Measurements from ENCODE around the gene CXCL17.
"Not testable (repeated sequence)": the region's sequence is repeated elsewhere in the genome, so short reads cannot be mapped to it uniquely, and the experiment has no call there.

Gene CXCL17

GRCh38 chr19:42442833-42443232 lies at the start of gene CXCL17:
CXCL17 (minus strand) TSS chr19:42442946; CDS start chr19:42442832, 114 bp downstream.
- DNase-seq (ENCODE audit: low read depth), result no peak

DNA sequence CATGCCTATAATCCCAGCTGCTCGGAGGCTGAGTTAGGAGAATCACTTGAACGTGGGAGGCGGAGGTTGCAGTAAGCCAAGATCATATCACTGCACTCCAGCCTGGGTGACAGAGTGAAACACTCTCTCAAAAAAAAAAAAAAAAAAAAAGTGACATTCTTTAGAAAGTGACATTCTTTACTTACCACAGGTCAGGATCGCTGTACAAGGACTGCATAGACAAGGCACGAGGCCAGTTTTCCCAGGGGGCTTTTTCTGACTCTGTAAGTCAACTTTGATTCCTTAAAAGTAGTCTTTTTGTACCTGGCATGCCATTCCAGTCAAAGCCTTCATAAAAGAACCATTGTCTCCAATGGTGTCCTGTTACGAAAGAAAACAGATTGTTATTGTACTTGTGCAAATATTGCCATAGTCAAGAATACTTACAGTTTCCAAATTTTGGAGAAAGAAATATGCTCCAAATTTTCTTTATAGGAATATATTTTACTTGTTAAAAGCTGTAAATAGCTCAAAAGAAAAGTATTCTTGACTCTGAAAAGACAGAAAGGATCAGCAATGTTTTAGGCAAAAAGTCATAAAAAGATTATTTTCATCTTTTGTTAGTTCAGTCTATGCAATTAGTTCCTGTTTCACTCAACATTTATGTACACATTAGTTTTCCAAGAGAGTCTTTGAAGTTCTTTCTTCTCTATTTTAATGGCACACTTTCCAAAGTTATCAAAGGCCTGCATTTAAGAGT lies 46.2 kb upstream of the CXCL17 start:
- no peak for DNase-seq (ENCODE audit: low read depth)

- no peak for DNase-seq (ENCODE audit: low read depth)
Measured at GRCh38 chr19:42487798-42488178, 45.0 kb upstream of the CXCL17 start.

DNA sequence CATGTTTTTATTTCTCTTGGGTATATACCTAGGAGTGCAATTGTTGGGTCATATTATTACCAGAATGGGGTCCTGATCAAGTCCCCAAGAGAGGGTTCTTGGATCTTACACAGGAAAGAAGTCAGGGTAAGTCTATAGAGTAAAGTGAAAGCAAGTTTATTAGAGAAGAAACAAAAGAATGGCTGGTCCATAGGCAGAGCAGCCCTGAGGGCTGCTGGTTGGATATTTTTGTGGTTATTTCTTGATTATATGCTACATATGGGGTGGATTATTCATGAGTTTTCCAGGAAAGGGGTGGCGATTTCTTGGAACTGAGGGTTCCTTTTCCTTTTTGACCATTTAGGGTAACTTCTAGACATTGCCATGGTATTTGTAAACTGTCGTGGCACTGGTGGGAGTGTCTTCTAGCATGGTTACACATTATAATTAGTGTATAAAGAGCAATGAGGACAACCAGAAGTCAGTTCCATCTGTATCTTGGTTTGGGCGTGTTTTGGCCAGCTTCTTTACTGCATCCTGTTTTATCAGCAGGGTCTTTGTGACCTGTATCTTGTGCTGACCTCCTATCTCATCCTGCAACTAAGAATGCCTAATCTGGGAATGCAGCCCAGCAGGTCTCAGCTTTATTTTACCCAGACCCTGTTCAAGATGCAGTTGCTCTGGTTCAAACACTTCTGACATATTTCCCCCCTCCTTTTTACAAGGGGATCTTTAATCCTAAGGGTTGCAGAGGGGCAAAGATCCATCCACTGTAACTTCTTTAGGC lies 44.5 kb upstream of the CXCL17 start:
- no peak for DNase-seq (ENCODE audit: low read depth)

- DNase-seq (ENCODE audit: low read depth), result not testable (repeated sequence)
Measured at GRCh38 chr19:42485036-42485435, 42.3 kb upstream of the CXCL17 start.

DNA sequence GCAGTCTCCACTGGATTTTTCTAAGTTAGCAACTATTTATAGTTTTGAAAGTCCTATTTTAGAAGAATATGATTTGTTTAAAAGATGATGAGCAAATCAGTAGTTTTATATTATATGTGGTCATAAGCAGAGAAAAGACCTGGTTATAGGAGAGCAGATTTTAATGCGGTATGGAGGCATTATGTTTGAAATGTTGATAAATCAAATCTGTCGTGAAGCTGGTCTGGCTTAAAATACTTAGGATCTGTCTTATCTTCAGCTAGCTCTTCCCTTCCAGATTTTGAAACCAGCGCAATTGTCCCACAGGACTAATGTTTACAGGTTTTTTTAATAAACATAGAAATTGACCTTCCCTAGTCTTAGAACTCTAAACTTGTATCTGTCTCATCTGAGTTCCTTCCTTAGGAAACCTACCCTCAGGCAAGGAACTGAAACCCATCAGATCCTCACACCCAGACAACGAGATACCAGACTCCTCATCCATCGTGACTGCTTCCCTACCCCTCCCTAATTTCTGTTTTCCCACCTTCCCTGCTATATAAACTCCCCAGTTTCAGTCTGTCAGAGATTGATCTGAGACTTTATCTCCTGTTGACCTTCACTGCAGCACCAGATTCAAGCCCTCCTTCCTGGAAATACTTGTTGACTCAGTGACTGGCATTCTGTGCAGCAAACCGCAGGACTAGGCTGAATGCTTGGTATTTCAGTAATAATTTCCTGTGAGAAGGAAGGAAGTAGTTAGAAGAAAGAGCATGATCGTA lies 37.8 kb upstream of the CXCL17 start:
- no peak for DNase-seq (ENCODE audit: low read depth)

DNA sequence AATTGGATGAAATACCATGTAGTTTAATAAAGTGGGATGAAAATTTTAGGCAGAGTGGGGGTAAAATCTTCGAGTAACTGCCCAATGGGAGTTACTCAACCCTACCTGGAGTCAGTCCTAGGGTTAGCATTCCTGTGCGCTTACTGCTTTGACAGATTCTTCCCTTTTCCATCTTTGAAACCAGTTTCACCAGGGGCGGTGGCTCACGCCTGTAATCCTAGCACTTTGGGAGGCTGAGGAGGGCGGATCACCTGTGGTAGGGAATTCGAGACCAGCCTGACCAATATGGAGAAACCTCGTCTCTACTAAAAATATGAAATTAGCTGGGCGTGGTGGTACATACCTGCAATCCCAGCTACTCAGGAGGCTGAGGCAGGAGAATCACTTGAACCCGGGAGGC lies 37.0 kb upstream of the CXCL17 start:
- DNase-seq (ENCODE audit: low read depth), result no peak

- no peak for DNase-seq (ENCODE audit: low read depth)
Measured at GRCh38 chr19:42478765-42479311, 36.1 kb upstream of the CXCL17 start.

DNA sequence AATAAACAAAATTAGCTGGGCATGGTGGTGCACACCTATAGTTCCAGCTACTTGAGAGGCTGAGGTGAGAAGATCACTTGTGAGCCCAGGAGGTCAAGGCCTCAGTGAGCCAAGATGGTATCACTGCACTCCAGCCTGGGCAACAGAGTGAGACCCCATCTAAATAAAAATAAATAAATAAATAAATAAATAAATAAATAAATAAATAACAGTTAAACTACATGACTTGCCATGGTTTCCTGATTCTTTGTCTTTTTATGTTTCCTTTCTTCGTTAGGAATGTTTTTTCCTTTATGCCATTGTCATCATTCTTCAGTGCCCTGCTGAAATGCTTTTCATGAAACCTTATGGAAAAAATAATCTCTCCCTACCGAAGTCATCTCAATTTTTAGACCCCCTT lies 35.2 kb upstream of the CXCL17 start:
- DNase-seq (ENCODE audit: low read depth), result no peak

- DNase-seq (ENCODE audit: low read depth), result no peak
Measured at GRCh38 chr19:42477117-42477516, 34.4 kb upstream of the CXCL17 start.

DNA sequence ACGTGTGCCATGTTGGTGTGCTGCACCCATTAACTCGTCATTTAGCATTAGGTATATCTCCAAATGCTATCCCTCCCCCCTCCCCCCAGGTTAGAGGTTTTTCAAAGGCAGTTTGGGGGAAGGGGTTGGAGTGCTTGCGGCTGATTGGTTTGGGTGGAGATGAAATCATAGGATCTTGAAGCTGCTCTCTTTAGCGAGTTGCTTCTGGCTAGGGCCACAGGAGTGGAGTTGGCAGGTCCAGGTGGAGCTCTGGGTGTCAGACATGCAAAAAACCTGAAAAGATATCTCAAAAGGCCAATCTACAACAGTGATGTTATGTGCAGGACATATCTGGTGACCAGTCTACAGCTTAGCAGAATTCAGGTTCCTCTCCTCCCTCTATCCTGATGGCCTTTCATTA lies 32.6 kb upstream of the CXCL17 start:
- no peak for DNase-seq (ENCODE audit: low read depth)

DNA sequence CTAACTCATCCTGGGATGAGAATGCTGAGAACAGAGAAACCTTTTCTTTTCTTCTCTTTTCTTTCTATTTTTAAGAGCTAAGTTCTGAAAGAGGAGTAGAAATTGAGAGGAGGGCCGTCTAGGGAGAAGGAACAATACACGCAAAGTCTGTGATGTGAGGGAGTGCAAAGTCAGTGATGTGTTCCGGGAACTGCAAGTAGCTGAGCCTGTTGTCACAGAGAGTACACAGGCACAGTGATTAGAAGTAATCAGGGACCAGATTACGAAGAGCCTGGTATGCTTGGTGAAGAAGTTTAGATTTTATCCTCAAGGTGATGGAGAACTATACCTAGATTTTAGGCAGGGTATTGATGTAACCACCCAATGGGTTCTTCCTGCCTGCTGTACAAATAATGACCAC lies 32.0 kb upstream of the CXCL17 start:
- no peak for DNase-seq (ENCODE audit: low read depth)

DNA sequence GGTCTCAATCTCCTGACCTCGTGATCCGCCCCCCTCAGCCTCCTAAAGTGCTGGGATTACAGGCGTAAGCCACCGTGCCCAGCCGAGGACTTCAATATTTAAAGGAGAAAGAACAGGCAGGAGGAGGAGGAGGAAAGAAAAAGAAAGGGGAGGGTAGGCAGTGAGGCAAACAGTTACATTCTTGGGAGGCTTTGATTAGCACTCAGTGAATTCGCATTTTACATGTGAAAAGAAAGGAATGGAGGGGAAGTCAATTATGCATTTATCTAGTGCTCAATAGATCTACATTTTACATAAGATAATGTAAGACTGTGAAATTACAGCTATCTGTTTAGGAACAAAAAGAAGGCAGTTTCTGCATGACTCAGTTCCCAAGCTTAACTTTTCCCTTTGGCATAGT lies 30.9 kb upstream of the CXCL17 start:
- no peak for DNase-seq (ENCODE audit: low read depth)

GRCh38 chr19:42472402-42473147 lies 29.8 kb upstream of the CXCL17 start:
- no peak for DNase-seq (ENCODE audit: low read depth)

GRCh38 chr19:42471554-42472249 lies 29.0 kb upstream of the CXCL17 start:
- no peak for DNase-seq (ENCODE audit: low read depth)

DNA sequence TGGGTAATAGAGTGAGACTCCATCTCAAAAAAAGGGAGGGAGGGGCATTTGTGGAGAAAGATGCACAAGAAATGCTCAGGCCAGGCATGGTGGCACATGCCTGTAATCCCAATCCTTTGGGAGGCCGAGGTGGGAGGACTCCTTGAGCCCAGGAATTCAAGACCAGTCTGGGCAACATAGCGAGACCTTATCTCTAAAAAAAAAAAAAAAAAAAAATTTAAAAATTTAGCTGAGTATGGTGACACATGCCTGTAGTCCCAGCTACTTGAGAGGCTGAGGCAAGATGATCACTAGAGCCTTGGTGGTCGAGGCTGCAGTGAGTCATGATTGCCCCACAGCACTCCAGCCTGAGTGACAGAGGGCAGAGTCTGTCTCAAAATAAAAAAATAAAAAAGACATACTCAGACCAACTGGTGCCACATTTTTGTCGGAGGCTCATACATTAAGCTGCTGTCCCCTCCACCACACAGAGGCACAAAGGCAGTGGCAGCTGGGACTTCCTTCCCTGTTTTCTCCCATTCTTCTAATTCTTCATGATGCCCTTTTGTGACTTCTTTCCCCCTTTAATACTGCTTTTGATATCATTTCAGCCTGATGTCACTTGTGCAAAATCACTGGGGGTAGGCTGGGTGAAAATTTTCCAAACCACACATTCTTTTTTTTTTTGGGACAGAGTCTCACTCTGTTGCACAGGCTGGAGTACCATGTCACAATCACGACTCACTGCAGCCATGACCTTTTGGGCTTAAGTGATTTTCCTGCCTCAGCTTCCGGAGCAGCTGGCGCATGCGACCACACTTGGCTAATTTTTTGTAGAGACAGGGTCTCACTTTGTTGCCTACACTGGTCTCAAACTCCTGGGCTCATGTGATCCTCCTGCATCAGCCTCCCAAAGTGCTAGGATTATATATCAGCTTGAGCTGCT lies 26.8 kb upstream of the CXCL17 start:
- DNase-seq (ENCODE audit: low read depth), result no peak

DNA sequence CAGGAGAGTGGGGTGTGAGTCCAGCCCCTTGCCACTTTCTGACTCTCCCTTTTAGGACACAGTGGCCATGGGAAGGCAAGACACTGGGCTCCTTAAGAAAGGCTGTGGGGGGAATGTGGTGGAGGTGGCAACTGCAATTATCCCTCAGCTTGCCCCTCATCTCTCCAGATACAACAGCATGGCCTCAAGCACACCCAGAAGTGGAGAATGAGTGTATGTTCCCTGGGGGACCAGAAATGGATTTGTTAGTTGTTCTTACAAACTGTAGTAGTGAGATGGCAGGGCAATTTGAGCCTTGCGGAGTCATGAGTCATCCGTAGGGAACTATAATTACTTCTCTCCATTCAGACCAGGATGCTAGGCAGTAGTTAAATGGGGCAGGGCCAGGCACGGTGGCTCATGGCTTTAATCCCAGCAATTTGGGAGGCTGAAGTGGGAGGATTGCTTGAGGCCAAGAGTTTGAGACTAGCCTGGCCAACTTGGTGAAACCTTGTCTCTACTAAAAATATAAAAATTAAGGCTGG lies 25.6 kb upstream of the CXCL17 start:
- peak; percentile 86 for DNase-seq (ENCODE audit: low read depth)

GRCh38 chr19:42467183-42467760 lies 24.5 kb upstream of the CXCL17 start:
- DNase-seq (ENCODE audit: low read depth), result no peak

- DNase-seq (ENCODE audit: low read depth), result no peak
Measured at GRCh38 chr19:42466521-42467182, 23.9 kb upstream of the CXCL17 start.
